Calu3 (cell line): ENCODE measurements around the gene PPP1R14D. TPM values are rescaled to one million over a fixed set of nuclear protein-coding genes. Genes with fewer than 3 reads are reported as not detected.

Experiments used
- BruUV-seq: library from RNA; stranded (reverse); fragments of 400-500 nt; replicated peaks from 2 replicates; lab custom pipeline; 2021; lab: Mats Ljungman, UMichigan
- CTCF ChIA-PET: fragments of 300-600 bp; sonication (Branson Sonifier 250); formaldehyde crosslinking; loops from one replicate; lab custom pipeline; 2022; ENCODE audit warnings: antibody characterized with exemption; lab: Charles Lee
- DNase-seq: peaks from one replicate; pipeline ENCODE4 v3.0.0; 2022
- H3K27ac Mint-ChIP-seq: one replicate; pipeline ENCODE4 v1.8.0; 2022; ENCODE audit warnings: mixed read lengths; ENCODE audit not compliant: unreplicated experiment
- H3K27me3 Mint-ChIP-seq: one replicate; pipeline ENCODE4 v1.8.0; 2022; ENCODE audit warnings: mixed read lengths; ENCODE audit not compliant: unreplicated experiment
- H3K36me3 Mint-ChIP-seq: one replicate; pipeline ENCODE4 v1.8.0; 2022; ENCODE audit warnings: mild to moderate bottlenecking, moderate library complexity, mixed read lengths; ENCODE audit not compliant: insufficient read depth, unreplicated experiment
- H3K4me1 Mint-ChIP-seq: one replicate; pipeline ENCODE4 v1.8.0; 2022; ENCODE audit warnings: mild to moderate bottlenecking, low read depth, mixed read lengths; ENCODE audit not compliant: unreplicated experiment
- H3K4me3 Mint-ChIP-seq: one replicate; pipeline ENCODE4 v1.8.0; 2022; ENCODE audit warnings: mild to moderate bottlenecking, low read depth, moderate library complexity, mixed read lengths; ENCODE audit not compliant: unreplicated experiment
- H3K9me3 Mint-ChIP-seq: one replicate; pipeline ENCODE4 v1.8.0; 2022; ENCODE audit warnings: low read depth, mixed read lengths; ENCODE audit not compliant: unreplicated experiment
- intact Hi-C: fragments of 100-400 bp; cut with micrococcal nuclease; formaldehyde crosslinking; loops from one replicate; pipeline ENCODE4 v1.10.0; 2022; ENCODE audit not compliant: unreplicated experiment
- total RNA-seq: library from RNA; stranded (reverse); gene quantifications from 2 replicates; pipeline ENCODE4 v1.2.3, GENCODE V29; 2022
- TF ChIP-seq, protein P1 (sequence below): fragments of 200-600 bp; IDR thresholded peaks from one replicate; pipeline ENCODE4 v1.8.0; 2022; ENCODE audit warnings: antibody characterized with exemption; ENCODE audit not compliant: unreplicated experiment

Gene PPP1R14D
- total RNA-seq, 1 experiment from 2014 or later, result 1.7 TPM

DNA sequence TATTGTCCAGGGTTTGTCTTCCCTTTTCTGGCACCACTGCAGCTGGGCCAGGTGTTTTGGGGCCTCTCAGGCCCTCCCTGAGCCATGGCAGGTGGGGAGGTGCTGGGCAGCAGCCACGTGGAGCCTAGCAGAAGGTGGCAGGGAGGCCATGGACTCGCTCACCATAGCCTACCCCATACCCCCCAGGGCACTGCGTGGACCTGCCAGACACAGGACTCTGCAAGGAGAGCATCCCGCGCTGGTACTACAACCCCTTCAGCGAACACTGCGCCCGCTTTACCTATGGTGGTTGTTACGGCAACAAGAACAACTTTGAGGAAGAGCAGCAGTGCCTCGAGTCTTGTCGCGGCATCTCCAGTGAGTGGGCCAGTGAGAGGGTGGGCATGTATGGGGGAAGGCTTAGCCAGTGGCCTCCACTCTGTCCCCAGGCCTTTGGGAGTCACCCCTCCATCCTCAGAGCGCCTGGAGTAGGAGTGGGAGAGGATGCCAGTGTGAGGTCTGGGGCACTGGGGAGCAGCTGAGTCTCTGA lies 27.3 kb upstream of the PPP1R14D start:
- peaks cover 15% of the 10 kb centered on the region for H3K4me1 Mint-ChIP-seq
- no peak overlapping the region for H3K4me3 Mint-ChIP-seq
- intact Hi-C loops, result no loop called here
- peaks cover 29% of the 10 kb centered on the region for H3K36me3 Mint-ChIP-seq
- no peaks in the 10 kb centered on the region for H3K27me3 Mint-ChIP-seq
- BruUV-seq, result no TSS peak
- DNase-seq, result no peak
- H3K27ac Mint-ChIP-seq, result no peak overlapping the region
- no peaks in the 10 kb centered on the region for H3K9me3 Mint-ChIP-seq
- CTCF ChIA-PET, result interaction anchor here (4.3 to 5.8 kb wide), 2 partner anchors 16 to 35 kb away, joined by 73 to 92 read pairs; partner anchors contain the start of gene RHOV
- TF ChIP-seq, protein P1, sequence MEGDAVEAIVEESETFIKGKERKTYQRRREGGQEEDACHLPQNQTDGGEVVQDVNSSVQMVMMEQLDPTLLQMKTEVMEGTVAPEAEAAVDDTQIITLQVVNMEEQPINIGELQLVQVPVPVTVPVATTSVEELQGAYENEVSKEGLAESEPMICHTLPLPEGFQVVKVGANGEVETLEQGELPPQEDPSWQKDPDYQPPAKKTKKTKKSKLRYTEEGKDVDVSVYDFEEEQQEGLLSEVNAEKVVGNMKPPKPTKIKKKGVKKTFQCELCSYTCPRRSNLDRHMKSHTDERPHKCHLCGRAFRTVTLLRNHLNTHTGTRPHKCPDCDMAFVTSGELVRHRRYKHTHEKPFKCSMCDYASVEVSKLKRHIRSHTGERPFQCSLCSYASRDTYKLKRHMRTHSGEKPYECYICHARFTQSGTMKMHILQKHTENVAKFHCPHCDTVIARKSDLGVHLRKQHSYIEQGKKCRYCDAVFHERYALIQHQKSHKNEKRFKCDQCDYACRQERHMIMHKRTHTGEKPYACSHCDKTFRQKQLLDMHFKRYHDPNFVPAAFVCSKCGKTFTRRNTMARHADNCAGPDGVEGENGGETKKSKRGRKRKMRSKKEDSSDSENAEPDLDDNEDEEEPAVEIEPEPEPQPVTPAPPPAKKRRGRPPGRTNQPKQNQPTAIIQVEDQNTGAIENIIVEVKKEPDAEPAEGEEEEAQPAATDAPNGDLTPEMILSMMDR, result no peak

DNA sequence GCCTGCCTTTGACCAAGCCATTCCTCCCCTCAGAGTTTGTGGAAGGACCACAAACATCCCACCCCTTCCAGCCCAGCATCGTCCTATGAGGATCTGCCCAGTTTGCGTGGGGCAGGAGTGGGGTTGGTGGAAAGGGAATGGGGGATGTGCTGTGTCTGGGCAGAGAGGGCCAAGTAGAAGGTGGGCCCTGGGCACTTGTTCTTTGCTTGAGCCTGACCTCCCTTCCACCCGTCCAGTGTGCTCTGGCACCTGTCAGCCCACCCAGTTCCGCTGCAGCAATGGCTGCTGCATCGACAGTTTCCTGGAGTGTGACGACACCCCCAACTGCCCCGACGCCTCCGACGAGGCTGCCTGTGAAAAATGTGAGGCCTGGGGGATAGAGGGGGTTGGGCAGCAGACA lies 25.7 kb upstream of the PPP1R14D start:
- H3K4me3 Mint-ChIP-seq, result no peak overlapping the region
- intact Hi-C loops, result no loop called here
- TF ChIP-seq, protein P1, result no peak
- no peaks in the 10 kb centered on the region for H3K9me3 Mint-ChIP-seq
- no TSS peak for BruUV-seq
- no peak for DNase-seq
- no peaks in the 10 kb centered on the region for H3K27me3 Mint-ChIP-seq
- peaks cover 36% of the 10 kb centered on the region for H3K36me3 Mint-ChIP-seq
- peaks cover 7% of the 10 kb centered on the region for H3K4me1 Mint-ChIP-seq
- CTCF ChIA-PET, result no interaction called here
- no peak overlapping the region for H3K27ac Mint-ChIP-seq

DNA sequence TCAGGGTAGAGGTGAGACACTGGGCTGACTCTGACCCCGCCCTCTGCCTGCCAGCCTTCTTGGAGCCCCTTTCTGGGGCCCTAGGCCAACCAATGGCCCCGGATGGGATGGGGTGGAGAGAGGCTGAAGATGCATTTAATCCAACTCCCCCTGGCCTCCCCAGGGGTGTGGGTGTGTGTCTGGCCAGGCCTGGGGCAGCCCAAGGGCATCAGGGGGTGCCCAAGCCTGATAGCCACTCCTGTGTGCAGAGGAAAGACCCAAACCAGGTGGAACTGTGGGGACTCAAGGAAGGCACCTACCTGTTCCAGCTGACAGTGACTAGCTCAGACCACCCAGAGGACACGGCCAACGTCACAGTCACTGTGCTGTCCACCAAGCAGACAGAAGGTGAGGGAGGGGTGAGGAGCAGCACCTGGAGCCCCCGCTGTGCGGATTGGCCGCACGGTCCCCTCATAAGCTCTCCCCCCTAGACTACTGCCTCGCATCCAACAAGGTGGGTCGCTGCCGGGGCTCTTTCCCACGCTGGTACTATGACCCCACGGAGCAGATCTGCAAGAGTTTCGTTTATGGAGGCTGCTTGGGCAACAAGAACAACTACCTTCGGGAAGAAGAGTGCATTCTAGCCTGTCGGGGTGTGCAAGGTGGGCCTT lies 24.9 kb upstream of the PPP1R14D start:
- intact Hi-C loops, result no loop called here
- BruUV-seq, result no TSS peak

DNA sequence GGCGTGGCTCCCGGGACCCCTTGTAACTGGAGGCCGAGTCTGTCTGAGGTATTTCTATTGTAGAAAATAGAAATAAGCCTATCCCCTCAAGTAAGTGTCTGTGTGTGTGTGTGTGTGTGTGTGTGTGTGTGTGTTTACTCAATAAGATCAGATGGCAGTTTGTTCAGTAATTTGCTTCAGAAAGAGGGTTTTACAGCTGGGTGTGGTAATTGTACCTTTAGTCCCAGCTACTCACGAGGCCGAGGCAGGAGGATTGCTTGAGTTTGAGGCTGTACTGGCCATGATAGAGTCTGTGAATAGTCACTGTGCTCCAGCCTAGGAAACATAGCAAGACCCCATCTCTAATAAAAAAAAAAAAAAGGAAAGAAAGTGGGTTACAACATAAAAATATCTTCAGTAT lies 24.0 kb upstream of the PPP1R14D start:
- BruUV-seq, result no TSS peak
- no peak overlapping the region for H3K4me3 Mint-ChIP-seq
- no peak for DNase-seq
- TF ChIP-seq, protein P1, result no peak
- H3K36me3 Mint-ChIP-seq, result peaks cover 23% of the 10 kb centered on the region
- intact Hi-C loops, result no loop called here
- H3K27me3 Mint-ChIP-seq, result no peaks in the 10 kb centered on the region
- H3K4me1 Mint-ChIP-seq, result peaks cover 16% of the 10 kb centered on the region
- no peaks in the 10 kb centered on the region for H3K9me3 Mint-ChIP-seq
- H3K27ac Mint-ChIP-seq, result no peak overlapping the region
- CTCF ChIA-PET, result no interaction called here

More for the DNA sequence above, 24.9 kb upstream of the PPP1R14D start:
- Mint-ChIP-seq H3K36me3 (peaks cover 30% of the 10 kb centered on the region), H3K4me3 (no peak overlapping the region), H3K27me3 (no peaks in the 10 kb centered on the region), H3K9me3 (no peaks in the 10 kb centered on the region), H3K27ac (no peak overlapping the region), H3K4me1 (peaks cover 8% of the 10 kb centered on the region)
- CTCF ChIA-PET, result no interaction called here
- no peak for DNase-seq
- TF ChIP-seq, protein P1, result no peak
